22Rv1 (cell line): ENCODE data around the gene MPP3.
A peak's percentile ranks its signal among the peaks of the same experiment; 100 is the strongest.

Experiments used
- H3K27ac ChIP-seq: fragments of 450-650 bp; 2 replicates; pipeline ENCODE4 v1.5.1; 2017
- ZFX ChIP-seq: fragments of 450-650 bp; IDR thresholded peaks from 2 replicates; pipeline ENCODE4 v1.6.1; 2017; ENCODE audit warnings: antibody characterized with exemption, borderline replicate concordance
- TF ChIP-seq, protein P1 (sequence below): fragments of 450-650 bp; IDR thresholded peaks from 2 replicates; pipeline ENCODE4 v1.5.1; 2017; ENCODE audit warnings: mild to moderate bottlenecking

The MPP3 gene

DNA sequence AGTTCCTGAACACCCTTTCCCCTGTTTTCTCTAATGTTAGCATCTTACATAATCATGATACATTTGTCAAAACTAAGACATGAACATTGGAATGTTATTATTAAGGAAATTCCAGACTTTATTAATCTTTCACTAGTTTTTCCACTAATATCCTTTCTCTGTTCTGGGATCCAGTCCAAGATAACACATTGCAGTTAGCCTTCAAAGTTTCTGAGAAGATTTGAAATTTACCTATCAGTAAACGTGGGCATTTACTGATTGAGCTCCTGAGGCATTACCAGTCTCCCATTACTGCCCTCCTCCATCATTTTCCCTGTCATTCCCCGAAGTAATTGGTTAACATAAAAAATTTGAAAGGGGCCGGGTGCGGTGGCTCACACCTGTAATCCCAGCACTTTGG lies 8.3 kb upstream of the MPP3 start:
- peak overlapping the region; percentile 94 for H3K27ac ChIP-seq
- TF ChIP-seq ZFX: no peak
- TF ChIP-seq, protein P1, sequence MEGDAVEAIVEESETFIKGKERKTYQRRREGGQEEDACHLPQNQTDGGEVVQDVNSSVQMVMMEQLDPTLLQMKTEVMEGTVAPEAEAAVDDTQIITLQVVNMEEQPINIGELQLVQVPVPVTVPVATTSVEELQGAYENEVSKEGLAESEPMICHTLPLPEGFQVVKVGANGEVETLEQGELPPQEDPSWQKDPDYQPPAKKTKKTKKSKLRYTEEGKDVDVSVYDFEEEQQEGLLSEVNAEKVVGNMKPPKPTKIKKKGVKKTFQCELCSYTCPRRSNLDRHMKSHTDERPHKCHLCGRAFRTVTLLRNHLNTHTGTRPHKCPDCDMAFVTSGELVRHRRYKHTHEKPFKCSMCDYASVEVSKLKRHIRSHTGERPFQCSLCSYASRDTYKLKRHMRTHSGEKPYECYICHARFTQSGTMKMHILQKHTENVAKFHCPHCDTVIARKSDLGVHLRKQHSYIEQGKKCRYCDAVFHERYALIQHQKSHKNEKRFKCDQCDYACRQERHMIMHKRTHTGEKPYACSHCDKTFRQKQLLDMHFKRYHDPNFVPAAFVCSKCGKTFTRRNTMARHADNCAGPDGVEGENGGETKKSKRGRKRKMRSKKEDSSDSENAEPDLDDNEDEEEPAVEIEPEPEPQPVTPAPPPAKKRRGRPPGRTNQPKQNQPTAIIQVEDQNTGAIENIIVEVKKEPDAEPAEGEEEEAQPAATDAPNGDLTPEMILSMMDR: no peak

DNA sequence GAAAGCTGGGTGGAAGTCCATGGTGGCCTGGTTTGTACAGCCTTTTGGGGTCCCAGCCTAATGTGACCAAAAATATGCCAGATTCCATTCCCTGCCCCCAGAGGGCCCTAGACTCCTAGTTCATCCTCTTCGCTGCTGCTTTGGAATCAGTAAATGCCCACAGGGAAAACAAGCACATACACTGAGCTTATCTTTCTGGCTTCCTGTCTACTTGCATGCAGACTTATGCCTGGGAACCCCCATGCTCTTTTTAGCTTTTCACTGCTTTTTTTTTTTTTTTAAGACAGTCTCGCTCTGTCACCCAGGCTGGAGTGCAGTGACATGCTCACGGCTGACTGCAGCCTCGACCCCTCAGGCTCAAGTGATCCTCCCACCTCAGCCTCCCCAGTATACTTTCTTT lies 7.9 kb upstream of the MPP3 start:
- TF ChIP-seq, protein P1: peak; percentile 62
- no peak for TF ChIP-seq ZFX
- peak overlapping the region; percentile 94 for H3K27ac ChIP-seq

DNA sequence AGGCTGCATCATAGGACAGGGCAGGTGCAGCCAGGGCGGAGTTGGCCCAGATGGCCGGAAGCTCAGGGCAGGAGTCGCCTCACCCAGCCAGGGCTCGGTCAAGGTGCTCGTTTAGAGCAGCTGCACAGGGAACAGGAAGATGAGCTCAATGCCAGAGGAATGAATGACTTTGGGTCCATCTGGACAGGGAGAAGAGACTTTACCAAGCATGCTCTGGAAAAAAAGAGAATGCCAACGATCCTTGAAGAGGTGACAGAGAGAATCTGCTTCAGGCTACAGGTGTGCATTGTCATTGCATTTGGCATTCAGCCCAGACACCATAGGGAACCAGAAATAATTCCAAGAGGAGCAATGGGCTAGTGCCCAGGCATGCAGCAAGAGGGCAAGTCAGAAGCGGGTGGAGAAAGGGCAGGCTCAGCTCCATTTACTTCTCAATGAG lies 6.7 kb upstream of the MPP3 start:
- peak overlapping the region; percentile 94 for H3K27ac ChIP-seq
- TF ChIP-seq, protein P1: no peak
- TF ChIP-seq ZFX: no peak

GRCh38 chr17:43834106-43834505 lies 1.2 kb upstream of the MPP3 start:
- no peak overlapping the region for H3K27ac ChIP-seq

DNA sequence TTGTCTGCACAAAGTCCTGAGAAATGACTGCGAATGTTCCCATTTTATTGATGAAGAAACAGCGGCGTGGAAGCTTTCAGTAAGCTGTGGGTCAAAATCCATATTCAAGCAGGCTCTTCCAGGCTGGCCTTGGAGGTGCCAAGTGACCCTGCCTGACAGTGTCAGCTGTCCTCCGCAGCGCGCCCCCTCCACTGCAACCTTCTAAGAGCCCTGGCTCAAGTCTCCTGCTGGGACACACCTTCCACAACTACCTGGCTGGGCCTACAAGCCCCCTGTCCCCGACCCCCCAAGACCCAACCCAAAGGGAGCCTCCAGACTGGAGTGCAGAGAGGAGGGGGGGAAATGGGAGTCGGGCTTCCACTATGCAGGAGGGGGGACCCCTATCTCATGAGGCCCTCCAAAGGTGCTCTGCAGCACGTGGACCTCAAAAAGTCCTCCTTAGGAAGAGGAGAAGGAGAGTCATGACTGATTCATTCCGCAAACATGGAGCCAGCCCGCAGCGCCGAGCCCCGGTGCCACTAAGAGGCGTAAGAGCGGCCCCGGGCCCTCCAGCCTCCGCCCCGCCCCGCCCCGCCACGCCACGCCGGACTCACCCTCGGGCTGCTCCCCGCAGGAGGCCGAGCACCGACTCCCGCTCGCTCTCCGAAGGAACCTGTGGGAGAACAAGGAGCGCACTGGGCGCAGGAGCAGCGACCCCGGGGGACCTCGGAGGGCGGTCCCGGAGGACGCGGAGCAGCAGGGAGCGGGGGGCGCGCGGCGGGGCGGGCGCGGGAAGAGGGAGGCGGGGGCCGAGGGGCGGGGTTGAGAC lies 574 bp downstream of the MPP3 start:
- peak overlapping the region; percentile 70 for H3K27ac ChIP-seq
- no peak for TF ChIP-seq ZFX
- TF ChIP-seq, protein P1: peak; percentile 11; the same call in 1 of the 2 replicates

More at GRCh38 chr17:43834106-43834505, 1.2 kb upstream of the MPP3 start:
- TF ChIP-seq, protein P1: no peak
- TF ChIP-seq ZFX: no peak

DNA sequence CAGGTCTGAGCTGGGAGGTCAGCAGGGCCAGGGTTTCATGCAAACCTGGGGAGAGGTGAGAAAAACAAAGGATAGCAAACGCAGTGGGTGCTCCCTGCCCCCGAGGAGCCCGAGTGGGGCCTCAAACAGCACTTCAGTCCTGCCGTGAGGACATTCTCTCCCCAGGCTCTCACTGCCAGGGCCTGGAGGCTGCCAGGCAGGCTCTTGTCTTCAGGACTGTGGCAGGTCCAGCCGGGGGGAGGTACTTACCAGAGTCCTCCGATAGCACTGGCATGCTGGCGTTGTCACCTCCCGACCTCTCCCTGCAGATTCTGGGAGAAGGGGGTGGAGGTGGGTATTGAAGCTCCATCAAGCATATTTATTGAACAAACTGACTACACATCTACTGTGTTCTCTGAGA lies 1.3 kb downstream of the MPP3 start:
- TF ChIP-seq, protein P1: no peak
- no peak for TF ChIP-seq ZFX
- H3K27ac ChIP-seq: no peak overlapping the region

DNA sequence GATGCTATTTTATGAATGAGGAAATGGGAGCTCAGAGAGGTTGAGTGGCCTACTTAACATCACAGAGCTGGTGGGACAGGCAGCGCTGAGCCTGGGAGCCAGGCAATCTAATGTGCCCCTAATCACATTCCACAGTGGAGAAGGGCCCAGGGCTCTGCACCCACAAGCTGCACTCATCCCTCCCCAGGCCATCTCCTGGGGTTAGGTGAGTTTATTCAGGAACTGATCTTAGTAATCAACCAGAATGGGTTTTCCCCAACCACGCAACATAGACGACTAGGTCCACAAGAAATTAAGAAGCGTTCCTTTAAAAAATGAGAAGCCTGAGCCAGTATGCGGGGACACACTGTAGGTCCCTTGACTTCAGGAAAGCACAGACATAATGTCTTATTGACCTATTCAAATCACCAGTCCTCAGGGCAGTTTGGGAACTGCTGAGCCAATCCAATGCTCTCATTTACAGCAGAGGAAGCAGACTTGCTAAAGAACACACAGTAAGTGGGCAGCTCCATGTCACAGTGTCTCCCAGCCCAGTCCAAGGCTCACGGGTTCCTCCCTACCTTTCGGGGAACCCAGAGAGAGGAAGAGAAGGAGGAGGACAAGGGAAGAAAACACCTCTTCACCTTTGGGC lies 2.3 kb downstream of the MPP3 start:
- TF ChIP-seq, protein P1: no peak
- no peak for TF ChIP-seq ZFX
- no peak overlapping the region for H3K27ac ChIP-seq
